Glomerular visceral epithelial cell (primary cell): ENCODE results near the gene KIF5B.
"Not testable (repeated sequence)": the region's sequence is repeated elsewhere in the genome, so short reads cannot be mapped to it uniquely, and the experiment has no call there.

Experiments
- DNase-seq: peaks from one replicate; pipeline ENCODE4 v3.0.0-alpha.2; 2016; ENCODE audit errors: extremely low spot score

KIF5B gene

GRCh38 chr10:32060347-32060746 is 4.1 kb upstream of the KIF5B start:
- no peak for DNase-seq

DNA sequence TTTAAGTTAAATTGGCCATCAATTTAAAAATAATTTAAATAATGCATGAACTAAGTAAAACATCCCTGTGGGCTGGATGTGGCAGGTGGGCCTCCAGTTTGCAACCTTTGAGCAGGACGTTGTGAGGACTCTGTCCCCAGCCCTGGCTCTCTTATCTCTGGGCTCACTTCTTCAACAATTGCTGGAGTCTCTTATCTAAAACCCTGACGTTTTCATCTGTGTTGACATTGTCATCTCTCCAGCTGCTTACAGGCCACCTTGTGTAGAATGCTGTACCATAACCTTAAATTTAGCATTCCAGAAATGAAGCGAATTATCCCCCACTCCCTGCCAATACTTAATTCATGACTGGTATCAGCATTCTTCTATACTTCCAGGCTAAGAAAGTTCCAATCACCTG is 3.2 kb upstream of the KIF5B start:
- no peak for DNase-seq

GRCh38 chr10:32057036-32057372 is 779 bp upstream of the KIF5B start:
- no peak for DNase-seq

DNA sequence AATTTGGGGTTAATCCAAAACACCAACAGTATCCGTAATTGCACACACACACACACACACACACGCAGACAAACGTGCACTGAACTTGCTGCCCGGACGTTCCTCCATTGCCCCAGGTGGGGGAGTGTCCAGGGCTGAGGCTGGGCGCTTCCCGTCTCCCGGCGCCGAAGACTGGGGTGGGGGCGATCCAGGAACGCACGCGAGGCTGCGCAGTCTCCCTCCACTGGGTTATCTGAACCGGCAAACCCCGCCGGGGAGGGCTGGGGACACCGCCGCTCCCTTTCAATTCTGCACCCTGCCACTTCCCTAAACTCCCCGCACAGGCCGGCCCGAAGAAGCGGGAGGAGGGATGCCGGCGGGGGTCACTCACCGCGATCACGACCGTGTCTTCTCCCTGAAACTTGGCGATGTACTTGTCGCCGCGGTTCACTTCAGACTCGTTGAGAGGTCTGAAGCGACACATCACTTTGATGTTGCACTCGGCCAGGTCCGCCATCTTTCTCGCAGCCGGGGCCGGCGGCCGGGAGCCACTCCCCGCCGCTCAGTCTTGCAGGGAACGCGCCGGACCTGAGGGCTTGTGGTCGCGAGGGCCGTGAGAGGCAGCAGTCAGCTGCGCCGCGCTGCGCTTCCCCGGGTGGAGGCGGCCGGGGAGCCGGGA is 618 bp downstream of the KIF5B start:
- peak; percentile 53 for DNase-seq

DNA sequence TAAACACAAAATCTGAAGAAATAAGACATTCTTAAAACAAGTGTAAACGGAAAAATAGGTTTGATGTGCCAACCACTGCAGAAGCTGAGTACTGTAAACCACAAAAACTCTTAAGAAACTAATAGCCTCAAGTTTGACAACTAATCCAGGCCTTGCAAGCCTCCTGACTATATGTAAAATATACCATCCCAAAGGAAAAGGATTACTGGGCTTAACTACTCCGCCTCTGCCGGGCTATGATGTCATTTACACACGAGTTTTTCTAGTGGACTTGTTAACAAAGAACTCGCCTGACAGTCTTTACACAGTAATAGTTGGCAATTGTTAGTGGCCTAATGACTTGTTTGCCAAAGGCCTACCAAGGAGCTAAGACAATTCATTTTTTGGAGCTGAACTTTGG is 2.1 kb downstream of the KIF5B start:
- DNase-seq: peak; percentile 55

DNA sequence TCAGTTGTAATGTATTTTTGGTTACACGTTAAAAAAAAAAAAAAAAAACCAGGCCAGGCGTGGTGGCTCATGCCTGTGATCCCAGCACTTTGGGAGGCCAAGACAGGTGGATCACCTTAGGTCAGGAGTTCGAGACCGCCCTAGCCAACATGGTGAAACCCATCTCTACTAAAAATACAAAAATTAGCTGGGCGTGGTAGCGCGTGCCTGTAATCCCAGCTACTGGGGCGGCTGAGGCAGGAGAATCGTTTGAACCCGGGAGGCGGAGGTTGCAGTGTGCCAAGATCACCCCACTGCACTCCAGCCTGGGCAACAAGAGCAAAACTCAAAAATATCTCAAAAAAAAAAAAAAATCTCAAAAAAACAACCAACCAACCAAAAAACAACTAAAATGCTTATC is 2.8 kb downstream of the KIF5B start:
- DNase-seq: not testable (repeated sequence)

- DNase-seq: no peak
These were observed 4.3 kb downstream of the KIF5B start for GRCh38 chr10:32051926-32052325.

DNA sequence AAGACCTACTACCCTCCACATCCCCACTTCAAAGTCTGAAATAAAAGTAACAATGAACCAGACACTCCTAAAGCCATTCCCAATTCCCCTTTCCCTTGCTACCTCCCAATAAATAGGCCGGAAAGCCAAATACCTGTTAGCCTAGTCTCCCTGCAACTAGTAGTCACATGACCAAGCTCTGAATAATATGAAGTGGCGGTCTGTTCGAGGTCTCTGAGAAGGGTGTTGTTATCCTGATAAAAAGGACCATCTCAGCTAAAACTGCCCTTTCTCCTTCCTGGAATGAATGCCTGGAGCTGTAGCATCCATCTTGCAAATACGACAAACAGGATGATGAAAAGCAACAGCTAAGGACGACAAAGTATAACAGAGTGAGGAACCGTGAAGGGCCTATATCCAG is 6.0 kb downstream of the KIF5B start:
- no peak for DNase-seq

DNA sequence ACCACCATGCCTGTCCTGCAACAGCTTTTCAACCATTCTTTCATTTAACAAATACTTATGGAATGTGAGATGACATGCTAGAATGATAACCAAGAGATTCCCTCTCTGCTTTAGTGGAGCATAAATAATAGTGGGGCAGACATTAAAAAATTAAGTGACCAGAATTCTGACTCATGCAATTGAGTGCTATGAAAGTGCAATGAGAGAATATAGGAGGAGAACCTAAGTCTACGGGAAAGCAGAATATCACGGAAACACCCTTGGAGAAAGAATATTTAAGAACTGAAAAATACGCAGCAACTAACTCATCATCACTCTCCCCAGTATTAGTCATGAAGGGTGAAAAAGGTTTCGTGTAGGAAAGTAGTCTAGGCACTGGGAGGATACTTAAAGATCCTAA is 7.1 kb downstream of the KIF5B start:
- peak; percentile 85 for DNase-seq

DNA sequence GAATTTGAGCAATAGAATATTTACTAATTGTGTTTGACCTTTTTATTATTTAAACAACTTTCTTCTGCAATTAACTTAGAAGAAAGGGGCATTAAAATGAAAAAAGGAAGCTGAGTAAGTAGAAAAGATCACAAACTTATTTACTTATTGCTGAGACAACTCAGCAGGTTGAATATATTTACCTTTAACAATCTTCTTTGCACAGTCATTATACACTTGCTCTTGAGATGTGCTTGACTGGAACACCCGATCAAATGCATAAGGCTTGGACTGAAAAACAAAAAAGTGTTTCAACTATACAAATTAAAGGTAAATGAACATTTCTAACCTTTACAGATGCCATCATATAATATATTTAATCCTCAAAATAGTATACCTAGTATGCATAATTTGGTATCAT is 7.9 kb downstream of the KIF5B start:
- no peak for DNase-seq

- DNase-seq: no peak
These were observed 8.3 kb downstream of the KIF5B start for GRCh38 chr10:32047881-32048280.

DNA sequence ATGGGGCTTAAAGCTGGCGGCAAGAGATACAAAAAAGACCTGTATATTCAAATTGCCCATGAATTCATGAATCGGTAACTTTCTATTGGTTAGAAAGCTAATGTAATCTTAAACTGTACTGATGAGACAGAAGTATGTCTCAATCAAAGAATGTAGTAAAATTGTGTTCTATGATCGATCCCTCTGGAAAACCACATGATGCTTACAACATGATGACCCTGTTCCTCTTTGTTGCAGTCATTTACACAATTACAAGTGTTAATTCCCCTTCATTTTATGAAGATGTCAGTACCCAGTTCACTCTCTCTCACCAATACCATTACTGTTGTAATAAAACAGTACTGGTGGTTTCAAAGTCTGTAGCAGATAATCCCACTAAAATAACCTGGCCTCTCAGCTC is 10.1 kb downstream of the KIF5B start:
- no peak for DNase-seq

GRCh38 chr10:32042730-32043129 is 13.5 kb downstream of the KIF5B start:
- DNase-seq: peak; percentile 17

- DNase-seq: no peak
These were observed 14.8 kb downstream of the KIF5B start for GRCh38 chr10:32041290-32042028.

DNA sequence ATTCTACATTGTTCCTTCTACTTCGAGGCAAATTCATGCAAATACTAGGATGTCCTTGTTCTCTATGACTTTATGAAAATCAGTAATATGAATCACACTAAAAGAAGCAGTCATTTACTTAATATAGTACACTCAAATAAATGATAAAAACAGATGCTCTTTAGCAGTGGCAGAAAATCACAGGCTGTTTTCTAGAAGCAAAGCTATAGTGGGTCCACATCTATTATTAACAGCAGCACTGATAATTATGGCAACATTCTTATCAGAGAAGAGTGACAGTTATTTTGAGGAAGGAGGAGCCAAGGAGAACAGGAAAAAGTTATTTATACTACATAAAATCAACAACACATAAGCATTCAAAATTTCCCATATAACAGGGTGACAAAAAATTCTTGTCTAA is 16.5 kb downstream of the KIF5B start:
- DNase-seq: no peak

GRCh38 chr10:32038777-32039176 is 17.4 kb downstream of the KIF5B start:
- DNase-seq: no peak

GRCh38 chr10:32036922-32037321 is 19.3 kb downstream of the KIF5B start:
- no peak for DNase-seq

DNA sequence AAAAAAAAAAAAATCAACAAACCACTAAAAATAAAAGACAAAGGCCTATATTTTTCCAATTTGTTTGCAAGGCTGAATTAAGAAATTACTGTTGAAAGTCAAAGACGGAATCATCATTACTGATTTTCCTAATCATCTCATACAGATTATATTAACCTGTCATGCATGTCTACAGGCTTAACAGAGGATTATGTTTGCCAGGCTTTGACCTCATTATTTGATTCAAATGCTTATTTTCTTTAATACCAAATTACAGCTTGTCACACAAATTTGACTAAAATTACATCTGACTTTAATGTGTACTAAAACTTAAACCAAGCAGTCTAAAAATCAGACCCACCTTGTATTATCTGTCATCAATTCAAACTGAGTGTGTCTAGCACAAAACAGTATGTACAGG is 21.2 kb downstream of the KIF5B start:
- DNase-seq: no peak

DNA sequence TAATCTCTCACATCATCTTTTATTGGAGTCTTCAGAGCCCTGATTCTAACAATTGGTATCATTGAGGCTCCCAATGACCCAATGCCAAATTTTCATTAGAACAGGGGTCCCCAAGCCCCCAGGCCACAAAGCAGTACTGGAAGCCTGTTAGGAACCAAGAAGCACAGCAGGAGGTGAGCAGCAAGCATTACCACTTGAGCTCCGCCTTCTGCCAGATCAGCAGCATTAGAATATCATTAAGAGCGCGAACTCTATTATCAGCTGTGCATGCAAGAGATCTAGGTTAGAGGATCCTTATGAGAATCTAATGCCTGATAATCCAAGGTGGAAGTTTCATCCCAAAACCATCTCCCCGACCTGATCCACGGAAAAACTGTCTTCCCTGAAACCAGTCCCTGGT is 23.1 kb downstream of the KIF5B start:
- no peak for DNase-seq

DNA sequence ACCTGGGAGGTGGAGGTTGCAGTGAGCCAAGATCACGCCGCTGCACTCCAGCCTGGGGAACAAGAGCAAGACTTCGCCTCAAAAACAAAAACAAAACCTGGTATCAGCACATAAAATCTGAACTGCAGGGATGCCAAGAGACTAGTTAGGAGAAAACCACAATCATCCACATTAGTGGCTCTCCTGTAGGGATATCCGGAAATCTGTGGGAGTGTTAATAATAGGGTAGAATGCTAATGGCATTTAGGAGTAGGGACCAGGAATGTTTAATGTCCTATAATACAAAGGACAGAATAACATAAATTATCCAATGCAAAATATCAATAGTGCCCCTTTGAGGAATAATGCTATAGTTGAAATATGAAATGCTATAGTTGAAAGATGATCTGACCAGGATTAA is 24.3 kb downstream of the KIF5B start:
- no peak for DNase-seq

- no peak for DNase-seq
These were observed 24.8 kb downstream of the KIF5B start for GRCh38 chr10:32031424-32031823.

- DNase-seq: no peak
These were observed 27.5 kb downstream of the KIF5B start for GRCh38 chr10:32028710-32029109.

- DNase-seq: no peak
These were observed 33.0 kb downstream of the KIF5B start for GRCh38 chr10:32023264-32023663.

DNA sequence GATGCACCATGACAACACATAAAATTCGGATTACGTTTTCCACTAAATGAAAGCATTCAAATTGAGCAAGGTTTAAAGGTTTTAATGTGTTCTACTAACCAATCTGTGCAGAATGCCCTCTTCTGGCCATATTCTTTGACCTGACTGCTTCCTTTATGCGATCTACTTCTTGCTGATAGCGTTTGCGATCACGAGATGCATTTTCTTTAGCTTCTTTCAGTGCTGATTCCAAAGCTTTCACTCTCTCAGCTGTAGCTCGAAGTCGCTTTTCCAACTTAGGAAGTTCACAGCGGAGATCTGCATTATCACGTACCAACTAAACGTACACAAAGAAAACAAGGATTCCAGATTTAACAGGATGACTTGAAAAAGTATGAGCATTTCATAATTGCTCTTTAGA is 39.2 kb downstream of the KIF5B start:
- DNase-seq: no peak
